Measurements from ENCODE around the gene EPHA10.
A peak's percentile ranks its signal among the peaks of the same experiment; 100 is the strongest.
"Not testable (repeated sequence)": the region's sequence is repeated elsewhere in the genome, so short reads cannot be mapped to it uniquely, and the experiment has no call there.

EPHA10 gene

GRCh38 chr1:37764888-37765441, at the start of gene EPHA10:
Gene EPHA10, minus strand, starts transcription at chr1:37765120. Its CDS starts 54 bp downstream, at chr1:37765066.
- no peak for DNase-seq

- no peak for DNase-seq
Observed at GRCh38 chr1:37814252-37814651, 49.3 kb upstream of the EPHA10 start.

- no peak for DNase-seq
Observed at GRCh38 chr1:37813529-37814145, 48.7 kb upstream of the EPHA10 start.

- peak; percentile 70 for DNase-seq
Observed at GRCh38 chr1:37811027-37811655, 46.2 kb upstream of the EPHA10 start.

GRCh38 chr1:37809942-37810341, 45.0 kb upstream of the EPHA10 start:
- no peak for DNase-seq

- peak; percentile 43 for DNase-seq
Observed at GRCh38 chr1:37808369-37809319, 43.7 kb upstream of the EPHA10 start.

GRCh38 chr1:37807555-37808368, 42.8 kb upstream of the EPHA10 start, which contains the start of the genes C1orf122 and YRDC:
Gene C1orf122, plus strand, starts transcription at chr1:37807790. Its CDS starts 615 bp downstream, at chr1:37808405.
Gene YRDC, minus strand, starts transcription at chr1:37808208. Its CDS starts 28 bp downstream, at chr1:37808180.
- DNase-seq, result peak; percentile 95

- DNase-seq, result no peak
Observed at GRCh38 chr1:37807220-37807554, 42.3 kb upstream of the EPHA10 start.

- no peak for DNase-seq
Observed at GRCh38 chr1:37802439-37802838, 37.5 kb upstream of the EPHA10 start.

GRCh38 chr1:37797750-37798345, 32.9 kb upstream of the EPHA10 start:
- no peak for DNase-seq

GRCh38 chr1:37795340-37796125, 30.6 kb upstream of the EPHA10 start:
- DNase-seq, result peak; percentile 47

- DNase-seq, result no peak
Observed at GRCh38 chr1:37794372-37795339, 29.7 kb upstream of the EPHA10 start.

GRCh38 chr1:37793773-37794371, 29.0 kb upstream of the EPHA10 start, which contains the start of gene MANEAL:
Gene MANEAL, plus strand, starts transcription at chr1:37793847. Its CDS starts 336 bp downstream, at chr1:37794183.
- DNase-seq, result peak; percentile 28

GRCh38 chr1:37792943-37793686, 28.2 kb upstream of the EPHA10 start:
- no peak for DNase-seq

GRCh38 chr1:37782491-37782890, 17.6 kb upstream of the EPHA10 start:
- DNase-seq, result no peak

- no peak for DNase-seq
Observed at GRCh38 chr1:37778654-37779053, 13.7 kb upstream of the EPHA10 start.

GRCh38 chr1:37776946-37777516, 12.1 kb upstream of the EPHA10 start:
- no peak for DNase-seq

- DNase-seq, result not testable (repeated sequence)
Observed at GRCh38 chr1:37771440-37771839, 6.5 kb upstream of the EPHA10 start.

All from CD4-positive, alpha-beta T cell treated with Interleukin-6 for 4 hours (primary cell).